GM21367 (cell line): Measurements from ENCODE around the gene VASP.

Source experiments
- ATAC-seq: cut with Tn5 transposase; IDR thresholded peaks from one replicate; pipeline ENCODE4 v1.9.1; 2021; ENCODE audit not compliant: unreplicated experiment

VASP gene

DNA sequence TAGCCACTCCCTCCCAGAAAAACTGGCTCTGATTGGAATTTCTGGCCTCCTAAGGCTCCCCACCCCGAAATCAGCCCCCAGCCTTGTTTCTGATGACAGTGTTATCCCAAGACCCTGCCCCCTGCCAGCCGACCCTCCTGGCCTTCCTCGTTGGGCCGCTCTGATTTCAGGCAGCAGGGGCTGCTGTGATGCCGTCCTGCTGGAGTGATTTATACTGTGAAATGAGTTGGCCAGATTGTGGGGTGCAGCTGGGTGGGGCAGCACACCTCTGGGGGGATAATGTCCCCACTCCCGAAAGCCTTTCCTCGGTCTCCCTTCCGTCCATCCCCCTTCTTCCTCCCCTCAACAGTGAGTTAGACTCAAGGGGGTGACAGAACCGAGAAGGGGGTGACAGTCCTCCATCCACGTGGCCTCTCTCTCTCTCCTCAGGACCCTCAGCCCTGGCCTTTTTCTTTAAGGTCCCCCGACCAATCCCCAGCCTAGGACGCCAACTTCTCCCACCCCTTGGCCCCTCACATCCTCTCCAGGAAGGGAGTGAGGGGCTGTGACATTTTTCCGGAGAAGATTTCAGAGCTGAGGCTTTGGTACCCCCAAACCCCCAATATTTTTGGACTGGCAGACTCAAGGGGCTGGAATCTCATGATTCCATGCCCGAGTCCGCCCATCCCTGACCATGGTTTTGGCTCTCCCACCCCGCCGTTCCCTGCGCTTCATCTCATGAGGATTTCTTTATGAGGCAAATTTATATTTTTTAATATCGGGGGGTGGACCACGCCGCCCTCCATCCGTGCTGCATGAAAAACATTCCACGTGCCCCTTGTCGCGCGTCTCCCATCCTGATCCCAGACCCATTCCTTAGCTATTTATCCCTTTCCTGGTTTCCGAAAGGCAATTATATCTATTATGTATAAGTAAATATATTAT is 33.3 kb upstream of the VASP start:
- ATAC-seq = no peak

DNA sequence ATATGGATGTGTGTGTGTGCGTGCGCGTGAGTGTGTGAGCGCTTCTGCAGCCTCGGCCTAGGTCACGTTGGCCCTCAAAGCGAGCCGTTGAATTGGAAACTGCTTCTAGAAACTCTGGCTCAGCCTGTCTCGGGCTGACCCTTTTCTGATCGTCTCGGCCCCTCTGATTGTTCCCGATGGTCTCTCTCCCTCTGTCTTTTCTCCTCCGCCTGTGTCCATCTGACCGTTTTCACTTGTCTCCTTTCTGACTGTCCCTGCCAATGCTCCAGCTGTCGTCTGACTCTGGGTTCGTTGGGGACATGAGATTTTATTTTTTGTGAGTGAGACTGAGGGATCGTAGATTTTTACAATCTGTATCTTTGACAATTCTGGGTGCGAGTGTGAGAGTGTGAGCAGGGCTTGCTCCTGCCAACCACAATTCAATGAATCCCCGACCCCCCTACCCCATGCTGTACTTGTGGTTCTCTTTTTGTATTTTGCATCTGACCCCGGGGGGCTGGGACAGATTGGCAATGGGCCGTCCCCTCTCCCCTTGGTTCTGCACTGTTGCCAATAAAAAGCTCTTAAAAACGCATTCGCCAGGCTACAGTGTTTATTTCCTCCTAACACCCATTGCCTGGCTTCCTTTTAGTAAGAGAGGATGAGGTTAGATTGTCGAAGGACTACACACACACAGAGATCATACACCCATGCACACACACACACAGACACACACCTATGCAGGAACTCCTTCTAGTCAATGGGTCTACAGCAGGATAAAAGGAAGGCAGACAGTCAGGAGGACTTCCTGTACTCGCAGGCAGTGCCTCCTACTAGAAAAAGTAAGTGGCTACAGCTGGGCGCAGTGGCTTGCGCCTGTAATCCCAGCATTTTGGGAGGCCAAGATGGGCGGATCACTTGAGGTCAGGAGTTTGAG is 32.4 kb upstream of the VASP start:
- ATAC-seq = no peak

DNA sequence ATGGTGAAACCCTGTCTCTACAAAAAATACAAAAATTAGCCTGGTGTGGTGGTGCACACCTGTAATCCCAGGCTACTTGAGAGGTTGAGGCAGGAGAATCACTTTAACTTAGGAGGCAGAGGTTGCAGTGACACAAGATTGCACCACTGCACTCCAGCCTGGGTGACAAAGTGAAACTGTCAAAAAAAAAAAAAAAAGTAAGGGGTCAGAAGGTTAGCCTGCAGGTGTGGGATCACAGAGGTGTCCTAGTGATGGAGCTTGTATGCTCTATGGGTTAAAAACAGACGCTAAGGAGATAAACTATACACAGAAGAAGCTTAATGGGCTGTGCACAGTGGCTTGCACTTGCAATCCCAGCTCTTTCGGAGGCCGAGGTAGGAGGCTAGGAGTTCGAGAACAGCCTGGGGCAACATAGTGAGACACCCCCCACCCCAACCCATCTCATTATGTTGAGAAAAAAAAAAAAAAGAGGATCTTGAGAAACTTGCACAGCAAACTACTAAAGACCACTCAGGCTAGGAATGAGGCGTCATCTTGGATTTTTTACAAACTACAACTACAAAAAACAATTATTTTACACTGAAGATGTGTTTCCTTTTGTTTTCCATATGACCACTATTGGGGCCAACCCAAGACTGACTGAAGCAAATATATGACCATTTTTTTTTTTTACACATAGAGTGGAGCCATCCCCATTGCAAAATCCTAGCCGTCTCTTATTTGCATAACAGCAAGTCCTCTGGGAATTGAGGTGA is 31.6 kb upstream of the VASP start:
- no peak for ATAC-seq

DNA sequence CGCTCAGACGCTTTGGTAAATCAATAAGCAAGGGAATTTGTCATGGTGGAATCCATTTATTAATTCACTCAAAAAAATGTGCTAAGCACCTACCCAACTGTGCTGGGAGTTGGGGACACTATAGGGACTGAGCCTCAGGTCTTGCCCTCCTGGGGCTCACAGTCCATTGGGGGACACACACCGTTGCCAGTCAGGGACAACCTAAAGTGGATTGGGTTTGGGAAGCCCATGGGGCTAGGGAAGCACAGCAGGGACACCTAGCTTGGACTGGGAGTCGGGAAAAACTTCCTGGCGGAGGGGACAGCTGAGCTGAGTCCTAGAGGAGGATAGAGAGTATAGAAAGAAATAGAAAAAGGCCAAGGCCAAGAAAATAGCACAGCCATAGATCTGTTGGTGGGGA is 31.0 kb upstream of the VASP start:
- ATAC-seq = no peak

DNA sequence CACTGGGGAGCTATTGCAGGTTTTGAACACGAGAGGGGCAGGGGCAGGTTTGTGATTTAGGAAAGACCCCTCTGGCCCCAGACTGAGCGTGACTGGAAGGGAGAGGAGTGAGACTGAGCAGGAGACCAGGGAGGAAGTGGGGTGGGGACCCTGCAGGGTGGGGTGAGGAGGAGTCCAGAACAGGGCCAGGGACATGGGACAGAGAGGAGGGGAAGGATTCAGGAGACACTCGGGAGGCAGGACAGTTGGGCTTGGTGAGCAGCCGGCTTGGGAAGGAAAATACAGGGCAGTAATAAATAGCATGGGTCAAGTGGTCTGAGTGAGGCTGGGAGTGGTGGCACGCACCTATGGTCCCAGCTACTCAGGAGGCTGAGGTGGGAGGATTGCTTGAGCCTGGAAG is 30.1 kb upstream of the VASP start:
- ATAC-seq = no peak

DNA sequence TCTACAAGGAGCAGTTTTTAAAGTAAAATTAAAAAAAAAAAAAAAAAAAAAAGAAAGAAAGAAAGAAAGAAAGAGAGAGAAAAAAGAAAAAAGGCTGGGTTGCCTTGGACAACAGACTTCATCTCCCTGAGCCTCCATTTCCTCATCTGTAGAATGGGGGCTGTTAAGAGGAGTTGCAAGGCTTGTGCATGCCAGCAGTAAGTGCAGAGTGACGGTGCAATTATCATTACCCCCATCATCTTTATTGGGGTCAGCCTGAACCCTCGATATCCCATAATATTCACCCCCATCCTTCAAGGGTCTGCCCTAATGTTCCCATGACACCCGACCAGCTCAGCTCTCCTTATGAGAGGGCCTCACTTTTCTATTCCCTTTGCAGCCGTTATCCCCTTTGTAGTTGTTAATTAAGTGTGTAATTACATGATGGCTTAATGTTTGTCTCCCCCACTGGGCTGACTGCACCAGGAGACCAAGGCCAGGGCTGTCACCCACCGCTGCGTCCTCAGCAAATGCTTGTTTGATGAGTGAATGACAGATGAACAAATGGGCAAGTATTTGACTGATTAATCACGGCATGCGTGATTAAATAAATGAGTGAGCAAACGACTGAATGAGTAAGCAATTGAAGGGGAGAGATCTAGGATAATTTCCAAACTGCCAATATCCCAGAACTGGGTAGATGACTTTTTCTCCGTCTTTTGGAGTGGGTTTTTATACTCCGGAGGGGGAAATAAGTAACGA is 29.4 kb upstream of the VASP start:
- peak; percentile 14 for ATAC-seq

DNA sequence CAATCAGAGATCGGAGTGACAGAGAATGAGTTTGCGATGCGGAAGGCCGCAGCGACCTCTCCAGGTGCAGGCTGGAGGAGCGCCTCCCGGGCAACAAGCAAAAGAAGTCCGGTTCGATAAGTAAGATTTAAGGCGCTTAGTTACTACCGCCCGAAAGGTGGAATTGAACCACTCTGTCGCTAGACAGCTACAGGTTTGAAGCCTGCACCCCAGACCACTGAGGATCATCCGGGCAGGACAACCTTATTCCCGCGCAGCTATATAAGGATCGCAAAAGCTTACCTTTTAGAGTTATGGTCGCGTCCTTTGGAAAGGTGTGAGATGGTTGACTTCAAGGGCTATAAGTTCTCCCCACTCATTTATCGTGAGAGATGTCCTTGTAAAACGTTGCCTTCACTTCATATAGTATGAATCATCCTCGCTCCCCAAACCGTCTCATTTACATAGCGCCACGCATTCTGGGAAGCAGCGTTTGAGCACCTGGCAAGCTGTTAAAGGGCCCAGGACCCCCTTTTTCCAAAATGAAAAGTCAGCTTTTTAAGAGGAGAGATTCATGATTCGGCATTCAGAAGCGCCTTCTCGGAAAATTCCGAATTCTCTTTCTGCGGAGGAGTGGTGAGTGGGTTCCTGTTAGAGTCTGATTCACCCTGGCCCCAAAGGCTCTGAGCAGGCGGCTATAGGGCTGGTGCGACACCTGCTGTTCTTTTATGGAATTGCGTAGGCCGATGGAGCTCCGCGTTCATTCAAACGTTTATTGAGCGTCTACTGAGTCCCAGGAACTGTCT is 28.6 kb upstream of the VASP start:
- peak; percentile 42 for ATAC-seq

DNA sequence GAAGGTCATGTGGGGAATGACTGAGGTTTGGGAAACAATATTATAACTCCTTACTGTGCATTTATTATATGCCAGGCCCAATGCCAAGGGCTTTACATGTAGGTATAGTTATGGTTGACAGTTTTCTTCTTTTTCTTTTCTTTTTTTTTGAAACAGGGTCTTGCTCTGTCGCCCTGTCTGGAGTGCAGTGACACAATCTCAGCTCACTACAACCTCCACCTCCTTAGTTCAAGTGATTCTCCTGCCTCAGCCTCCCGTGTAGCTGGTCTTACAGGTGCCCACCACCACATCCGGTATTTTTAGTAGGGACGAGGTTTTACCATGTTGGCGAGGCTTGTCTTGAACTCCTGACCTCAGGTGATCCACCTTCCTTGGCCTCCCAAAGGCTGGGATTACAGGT is 24.2 kb upstream of the VASP start:
- no peak for ATAC-seq

DNA sequence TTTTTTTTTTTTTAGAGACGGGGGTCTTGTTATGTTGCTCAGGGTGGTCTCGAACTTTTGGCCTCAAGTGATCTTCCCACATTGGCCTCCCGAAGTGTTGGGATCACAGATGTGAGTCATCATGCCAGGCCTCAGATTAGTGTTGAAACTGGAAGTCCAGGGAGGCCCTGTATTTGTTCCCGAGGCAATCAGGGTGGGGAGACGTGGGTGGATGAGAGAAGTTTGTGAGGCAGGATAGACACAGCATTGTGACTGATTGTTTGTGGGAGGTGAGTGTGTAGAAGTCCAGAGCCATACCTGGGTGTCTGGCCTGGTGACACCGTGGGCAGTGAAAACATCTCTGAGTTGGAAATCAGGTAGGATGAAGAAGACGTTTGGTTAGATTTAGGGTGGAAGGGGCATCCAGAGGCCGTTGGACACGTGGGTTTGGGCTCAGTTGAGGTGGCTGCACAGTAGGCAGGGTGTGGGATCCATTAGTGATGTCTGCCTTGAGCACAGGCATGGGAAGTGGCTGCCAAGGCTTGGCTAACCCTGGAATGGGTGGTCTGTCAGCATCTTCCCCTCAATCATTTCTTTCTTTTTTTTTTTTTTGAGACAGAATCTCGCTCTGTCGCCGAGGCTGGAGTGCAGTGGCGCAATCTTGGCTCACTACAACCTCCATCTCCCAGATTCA is 22.9 kb upstream of the VASP start:
- no peak for ATAC-seq

DNA sequence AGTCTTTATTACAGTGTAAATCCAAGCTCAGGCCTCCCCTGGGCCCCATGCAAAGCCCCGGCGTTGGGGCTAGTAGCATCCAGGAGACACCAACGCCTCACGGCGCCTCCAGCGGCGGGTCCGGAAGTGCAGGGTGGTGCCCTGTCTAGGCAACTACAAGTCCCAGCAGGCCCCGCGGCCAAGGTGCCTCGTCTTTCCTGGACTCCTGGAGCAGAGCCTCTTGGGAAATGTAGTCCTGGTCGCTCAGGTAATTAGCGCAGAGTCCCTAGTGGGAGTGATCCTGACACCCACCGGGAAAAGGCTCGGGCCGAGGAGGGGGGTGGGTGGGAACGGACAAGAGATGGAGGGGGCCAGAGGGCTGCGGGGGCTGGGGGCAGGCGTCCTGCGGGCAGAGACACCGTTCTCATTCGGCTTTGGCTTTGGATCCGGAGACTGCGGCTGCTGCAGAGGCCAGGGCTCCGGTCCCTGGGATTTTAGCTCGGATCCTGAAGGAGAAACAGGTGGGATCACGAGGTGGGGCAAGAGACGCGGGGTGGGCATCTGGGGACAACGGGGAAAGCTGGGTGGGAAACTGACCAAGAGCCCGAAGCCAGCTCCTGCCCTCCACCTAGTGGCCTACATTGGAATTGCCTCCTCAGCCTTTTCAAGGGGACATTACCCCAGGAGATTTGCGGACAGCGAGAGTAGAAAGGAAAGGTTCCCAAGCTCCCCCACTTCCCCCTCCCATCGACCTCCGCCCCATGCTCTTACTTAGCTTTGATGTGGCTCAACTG is 21.8 kb upstream of the VASP start:
- peak; percentile 84 for ATAC-seq

DNA sequence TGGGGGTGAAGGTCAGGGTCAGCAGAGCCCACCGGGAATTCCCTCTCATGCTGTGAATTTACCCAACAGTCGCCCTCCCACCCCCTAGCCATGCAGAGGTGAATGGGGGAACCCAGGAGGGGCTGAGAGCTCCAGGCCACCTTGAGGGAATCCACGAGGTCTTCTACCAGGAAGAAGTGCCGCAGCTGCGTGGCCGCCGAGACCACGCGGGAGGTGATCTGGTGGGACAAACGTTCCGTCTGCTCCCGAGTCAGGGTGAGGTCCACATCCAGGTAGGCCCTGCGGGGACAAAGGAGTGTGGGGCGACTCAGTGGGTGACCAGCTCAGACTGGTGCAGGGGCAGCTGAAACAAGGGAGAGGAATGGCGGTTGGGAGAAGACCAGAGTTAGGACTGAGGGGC is 18.6 kb upstream of the VASP start:
- no peak for ATAC-seq

DNA sequence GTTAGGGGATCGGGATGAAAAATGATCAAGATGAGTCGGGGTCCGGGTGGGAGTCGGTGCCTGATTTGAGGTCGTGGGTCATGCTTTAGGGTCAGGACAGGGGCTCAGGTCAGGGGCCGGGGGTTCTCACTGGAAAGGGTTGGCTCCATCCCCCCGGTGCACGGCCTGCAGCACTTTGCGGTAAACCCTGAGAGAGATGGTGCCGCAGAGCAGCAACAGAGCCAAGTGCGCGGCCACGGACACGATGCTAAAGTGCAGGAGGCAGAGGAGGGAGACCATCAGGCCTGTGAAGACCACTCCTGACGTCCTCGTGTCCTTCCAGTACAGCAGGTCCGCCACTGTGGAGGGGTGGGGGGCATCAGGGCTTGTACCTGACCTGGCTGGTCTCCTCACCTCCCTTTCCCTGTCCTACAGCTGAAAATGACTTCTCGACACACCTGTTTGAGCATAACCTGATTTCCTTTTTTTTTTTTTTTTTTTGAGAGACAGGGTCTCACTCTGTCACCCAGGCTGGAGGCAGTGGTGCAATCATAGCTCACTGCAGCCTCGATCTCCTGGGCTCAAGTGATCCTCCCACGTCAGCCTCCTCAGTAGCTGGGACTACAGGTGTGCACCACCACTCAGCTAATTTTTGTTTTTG is 17.9 kb upstream of the VASP start:
- ATAC-seq = no peak

DNA sequence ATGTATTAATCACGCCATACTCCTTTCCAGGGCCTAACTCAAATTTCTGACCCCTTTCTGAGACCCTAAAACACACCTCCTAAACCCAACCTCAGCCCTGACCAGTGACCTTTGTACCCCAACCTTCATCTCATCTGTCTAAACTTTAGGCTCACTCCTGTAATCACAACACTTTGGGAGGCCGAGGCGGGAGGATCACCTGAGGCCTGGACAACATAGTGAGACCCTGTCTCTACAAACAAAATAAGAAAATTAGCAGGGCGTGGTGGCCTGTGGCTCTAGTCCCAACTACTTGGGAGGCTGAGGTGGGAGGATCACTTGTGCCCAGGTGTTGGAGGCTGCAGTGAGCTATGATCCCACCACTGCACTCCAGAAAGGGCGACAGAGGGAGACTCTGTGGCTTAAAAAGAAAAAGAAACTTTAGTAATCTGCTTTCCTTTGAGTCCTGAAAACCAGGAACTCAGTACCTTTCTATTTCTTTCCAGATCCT is 15.1 kb upstream of the VASP start:
- ATAC-seq = no peak

DNA sequence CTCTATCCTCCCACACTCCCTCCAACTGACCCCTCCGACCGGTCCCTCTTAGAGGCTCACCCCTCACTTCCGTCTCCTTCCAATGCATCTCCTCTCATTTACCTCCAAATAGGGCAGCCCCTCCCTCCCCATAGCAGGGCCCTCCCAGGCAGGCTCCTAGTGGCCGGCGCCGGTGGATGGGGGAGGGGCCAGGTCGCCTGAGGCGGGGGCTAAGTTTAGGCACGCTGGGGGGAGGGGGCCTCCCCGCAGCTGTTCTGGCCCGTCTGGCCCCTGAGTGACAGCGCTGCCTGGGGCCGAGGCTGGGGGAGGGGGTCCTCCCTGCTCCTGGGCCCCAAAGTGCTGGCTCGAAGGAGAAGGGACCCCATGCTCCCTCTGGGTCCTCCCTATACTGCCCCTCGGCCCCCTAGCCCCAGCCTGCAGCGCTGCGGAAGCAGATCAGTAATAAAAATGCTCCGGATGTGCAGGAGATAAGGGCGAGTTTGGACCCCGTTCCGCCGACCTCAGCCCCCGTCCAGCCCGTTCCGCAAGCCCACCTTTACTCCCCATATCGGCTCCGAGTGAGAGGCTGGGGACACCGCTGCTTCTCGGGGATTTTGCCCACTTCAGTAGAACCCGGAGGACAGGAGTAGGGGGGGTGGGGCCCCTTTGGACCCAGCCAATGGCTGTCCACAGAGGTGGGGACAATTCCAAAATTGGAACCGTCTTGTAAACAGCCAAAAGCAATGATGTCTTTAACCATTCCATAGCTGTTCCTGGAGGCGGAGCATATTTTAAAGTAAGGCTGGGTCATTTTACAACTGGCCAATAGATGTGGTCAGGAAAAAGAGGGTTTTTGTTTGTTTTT is 14.4 kb upstream of the VASP start:
- ATAC-seq = no peak

DNA sequence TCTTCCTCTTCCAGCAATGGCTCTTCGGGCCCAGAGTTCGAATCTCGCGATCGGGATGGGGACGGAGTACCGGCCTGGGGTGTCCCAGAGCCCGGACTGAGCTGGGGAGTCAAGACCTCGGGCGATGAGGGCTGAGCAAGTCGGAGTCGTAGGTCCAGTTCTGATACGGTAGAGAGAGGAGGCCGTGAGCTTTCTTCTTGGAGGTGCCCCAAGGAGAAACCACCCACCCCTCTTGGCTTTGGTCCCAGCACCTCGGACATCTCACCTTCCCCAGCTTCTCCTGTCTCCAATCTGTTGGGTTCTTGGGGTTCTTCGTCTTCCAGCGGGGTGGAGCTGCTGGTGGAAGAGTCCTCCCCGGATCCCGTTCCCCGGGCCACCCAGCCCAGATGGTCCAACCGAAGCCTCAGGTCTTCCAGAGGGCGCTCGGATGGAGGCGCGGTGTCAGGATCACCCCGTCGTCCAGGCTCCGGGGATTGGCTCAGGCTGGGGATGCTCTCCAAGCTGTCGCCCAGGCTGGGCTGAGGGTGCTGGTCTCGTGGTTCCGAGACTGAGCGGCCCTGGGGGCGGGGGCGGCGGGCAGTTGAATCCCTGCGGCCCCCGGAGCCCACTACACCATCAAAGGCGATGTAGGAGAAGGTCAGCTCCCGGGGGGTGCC is 12.9 kb upstream of the VASP start:
- ATAC-seq = no peak

DNA sequence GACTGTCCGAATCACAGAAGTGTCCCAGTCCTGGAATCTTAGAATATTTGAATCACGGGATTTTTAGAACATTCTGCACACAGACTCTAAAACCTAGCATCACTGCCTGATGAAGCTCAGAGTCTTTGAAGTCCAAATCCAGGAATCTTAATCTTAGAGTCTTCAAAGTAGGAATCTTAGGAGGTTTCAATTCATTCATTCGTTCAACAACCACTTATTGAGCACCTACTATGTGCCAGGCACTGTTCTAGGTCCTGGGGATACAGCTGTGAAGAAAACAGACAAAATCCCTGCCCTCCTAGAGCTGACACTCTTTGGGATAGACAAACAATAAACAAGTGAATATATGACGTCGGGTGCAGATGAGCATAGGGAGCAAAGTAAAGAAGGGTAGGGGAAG is 12.1 kb upstream of the VASP start:
- ATAC-seq = no peak
